Activated CD8-positive, alpha-beta memory T cell treated with anti-CD3 and anti-CD28 coated beads, Interleukin-2, amount 50 U/mL, for 24 hours (primary cell): Measurements from ENCODE around the gene DDX10.
"Not testable (repeated sequence)": the region's sequence is repeated elsewhere in the genome, so short reads cannot be mapped to it uniquely, and the experiment has no call there.

ENCODE experiments used
- DNase-seq: peaks from one replicate; pipeline ENCODE4 v3.0.0-alpha.2; 2020; ENCODE audit errors: extremely low read depth

The DDX10 gene

GRCh38 chr11:108774037-108774730, 109.3 kb downstream of the DDX10 start:
- no peak for DNase-seq

DNA sequence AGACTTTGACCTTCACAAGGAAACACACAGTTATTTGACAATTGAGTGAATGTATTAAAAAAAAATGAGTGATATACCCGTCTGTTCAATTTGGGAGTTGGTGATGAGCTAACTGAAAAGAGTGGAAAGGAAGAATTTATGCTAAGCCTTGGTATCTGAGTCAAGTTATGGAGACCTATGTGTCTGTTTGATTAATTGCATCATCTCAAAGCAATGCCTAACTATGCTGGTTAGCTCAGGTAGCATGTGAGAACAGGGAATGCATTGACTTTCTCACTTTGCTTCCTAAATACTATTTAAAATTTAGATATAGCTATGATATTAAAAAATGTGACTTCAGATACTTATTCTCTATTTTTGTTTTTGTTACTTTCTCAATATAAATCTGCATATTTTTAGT, 110.5 kb downstream of the DDX10 start:
- no peak for DNase-seq

DNA sequence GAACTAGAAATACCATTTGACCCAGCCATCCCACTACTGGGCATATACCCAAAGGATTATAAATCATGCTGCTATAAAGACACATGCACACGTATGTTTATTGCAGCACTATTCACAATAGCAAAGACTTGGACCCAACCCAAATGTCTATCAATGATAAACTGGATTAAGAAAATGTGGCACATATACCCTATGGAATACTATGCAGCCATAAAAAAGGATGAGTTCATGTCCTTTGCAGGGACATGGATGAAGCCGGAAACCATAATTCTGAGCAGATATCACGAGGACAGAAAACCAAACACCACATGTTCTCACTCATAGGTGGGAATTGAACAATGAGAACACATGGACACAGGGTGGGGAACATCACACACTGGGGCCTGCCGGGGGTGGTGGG, 114.3 kb downstream of the DDX10 start:
- not testable (repeated sequence) for DNase-seq

- DNase-seq = no peak
Measured at GRCh38 chr11:108780119-108780518, 115.2 kb downstream of the DDX10 start.

- no peak for DNase-seq
Measured at GRCh38 chr11:108781946-108782345, 117.1 kb downstream of the DDX10 start.

DNA sequence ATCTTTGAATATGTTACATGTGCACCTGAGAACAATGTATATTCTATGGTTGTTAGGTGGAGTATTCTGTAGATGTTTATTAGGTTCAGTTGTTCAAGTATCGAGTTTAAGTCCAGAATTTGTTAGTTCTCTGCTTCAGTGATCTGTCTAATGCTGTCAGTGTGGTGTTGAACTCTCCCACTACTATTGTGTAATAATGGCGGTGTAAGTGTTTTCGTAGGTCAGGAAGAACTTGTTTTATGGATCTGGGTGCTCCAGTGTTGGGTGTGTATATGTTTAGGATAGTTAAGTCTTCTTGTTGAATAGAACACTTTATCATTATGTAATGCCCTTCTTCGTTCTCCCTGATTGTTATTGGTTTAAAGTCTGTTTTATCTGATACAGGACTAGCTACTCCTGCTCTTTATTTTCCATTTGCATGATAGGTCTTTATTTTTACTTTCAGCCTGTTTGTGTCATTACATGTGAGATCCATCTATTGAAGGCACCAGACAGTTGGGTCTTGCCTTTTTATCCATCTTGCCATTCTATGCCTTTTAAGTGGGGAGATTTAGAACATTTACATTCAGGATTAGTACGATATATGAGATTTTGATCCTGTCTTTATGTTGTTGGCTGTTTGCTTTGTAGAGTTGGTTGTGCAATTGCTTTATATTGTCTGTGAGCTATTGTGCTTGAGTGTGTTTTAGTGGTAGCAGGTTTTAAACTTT, 121.6 kb downstream of the DDX10 start:
- no peak for DNase-seq

- DNase-seq = no peak
Measured at GRCh38 chr11:108787105-108787504, 122.2 kb downstream of the DDX10 start.

DNA sequence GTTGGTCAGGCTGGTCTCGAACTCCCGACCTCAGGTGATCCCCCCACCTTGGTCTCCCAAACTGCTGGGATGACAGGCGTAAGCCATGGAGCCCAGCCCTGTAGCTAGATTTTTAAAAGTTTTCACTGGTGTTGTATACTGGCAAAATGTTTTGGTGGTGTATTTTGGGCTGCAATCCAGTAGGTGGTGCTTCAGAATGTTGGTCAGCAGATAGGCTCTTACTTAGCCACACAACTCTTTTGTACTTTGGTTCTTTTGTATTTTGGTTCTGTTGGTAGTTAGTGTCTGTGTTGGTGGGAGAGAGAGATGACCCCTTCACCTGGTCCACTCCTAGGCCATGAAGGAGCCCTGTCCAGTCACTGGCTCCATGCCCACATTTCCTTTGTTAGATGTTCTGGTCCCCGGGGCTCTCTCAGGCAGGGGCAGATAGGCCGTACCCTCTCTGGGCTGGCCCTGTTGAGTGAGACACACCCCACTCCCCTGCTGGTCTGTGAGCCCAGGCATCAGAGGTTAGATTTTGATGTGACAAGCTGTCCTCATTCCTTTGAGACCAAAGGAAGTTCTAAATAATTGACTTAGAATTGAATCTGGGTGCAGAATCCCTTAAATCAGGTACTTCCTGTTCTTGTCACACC, 123.8 kb downstream of the DDX10 start:
- DNase-seq = no peak

DNA sequence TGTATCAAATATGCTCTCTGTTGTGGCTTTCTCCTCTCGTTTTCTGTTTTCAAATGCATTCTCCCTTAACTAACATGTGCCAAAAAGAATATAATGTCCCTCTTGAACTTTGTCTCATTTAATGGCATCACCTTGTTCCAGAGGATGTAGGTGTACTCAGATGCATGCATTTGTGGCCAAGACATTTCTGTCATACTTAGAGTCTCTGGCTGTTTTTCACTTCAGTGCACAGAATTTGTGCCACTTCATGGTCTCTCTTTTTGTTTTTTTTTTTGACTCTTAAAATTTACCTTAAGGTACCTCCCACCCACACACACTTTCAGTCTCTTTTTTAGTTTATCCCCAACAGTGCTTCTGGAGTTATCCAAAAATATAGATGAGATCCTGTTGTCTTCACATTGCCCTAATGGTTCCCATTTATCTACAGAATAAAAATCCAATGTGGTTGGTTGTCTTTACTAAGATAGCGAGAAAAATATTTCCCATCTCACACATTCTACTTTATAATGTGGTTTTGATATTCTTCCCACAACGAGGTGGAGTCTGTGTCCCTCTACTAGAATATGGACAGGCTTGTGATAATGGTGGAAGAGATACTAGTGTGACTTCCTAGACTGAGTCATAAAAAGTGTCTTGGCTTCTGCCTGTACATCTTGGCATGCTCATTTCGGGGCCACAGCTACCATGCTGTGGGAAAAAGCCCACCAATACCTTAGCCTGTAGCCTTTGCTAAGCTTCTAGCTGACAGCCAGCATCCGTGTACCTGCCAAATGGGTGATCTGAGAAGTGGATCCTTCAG, 125.8 kb downstream of the DDX10 start:
- DNase-seq = no peak

DNA sequence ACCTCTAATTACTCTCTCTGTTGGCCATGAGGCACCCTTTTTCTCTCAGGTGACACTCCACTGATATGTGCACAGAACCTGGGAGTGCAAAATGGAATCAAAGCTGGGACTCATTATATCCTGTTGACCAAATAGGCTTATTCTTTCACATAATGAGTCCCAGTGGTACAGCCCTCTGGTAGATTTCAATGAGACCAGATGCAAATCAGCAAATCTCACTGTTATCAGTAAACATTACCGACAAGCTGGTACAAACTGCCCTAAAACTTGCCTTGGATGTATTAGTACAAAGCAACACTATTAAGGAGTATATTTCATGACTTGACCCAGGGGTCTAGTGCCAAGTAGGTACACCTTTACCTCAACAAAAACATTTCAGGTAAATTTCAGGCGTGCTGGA, 128.3 kb downstream of the DDX10 start:
- DNase-seq = no peak

DNA sequence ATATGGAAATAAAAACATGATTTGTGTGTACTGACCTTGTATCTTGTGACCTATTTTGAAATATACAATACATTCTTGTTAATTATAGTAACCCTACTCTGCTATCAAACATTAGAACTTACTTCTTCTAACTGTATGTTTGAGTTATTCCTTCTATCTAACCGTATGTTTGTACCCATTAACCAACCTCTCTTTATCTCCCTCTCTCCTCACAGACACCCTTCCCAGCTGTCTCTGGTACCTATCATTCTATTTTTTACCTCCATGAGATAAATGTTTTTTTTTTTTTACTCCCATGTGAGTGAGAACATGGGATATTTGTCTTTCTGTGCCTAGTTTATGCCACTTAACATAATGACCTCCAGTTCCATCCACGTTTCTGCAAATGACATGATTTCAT, 128.7 kb downstream of the DDX10 start:
- DNase-seq = no peak

DNA sequence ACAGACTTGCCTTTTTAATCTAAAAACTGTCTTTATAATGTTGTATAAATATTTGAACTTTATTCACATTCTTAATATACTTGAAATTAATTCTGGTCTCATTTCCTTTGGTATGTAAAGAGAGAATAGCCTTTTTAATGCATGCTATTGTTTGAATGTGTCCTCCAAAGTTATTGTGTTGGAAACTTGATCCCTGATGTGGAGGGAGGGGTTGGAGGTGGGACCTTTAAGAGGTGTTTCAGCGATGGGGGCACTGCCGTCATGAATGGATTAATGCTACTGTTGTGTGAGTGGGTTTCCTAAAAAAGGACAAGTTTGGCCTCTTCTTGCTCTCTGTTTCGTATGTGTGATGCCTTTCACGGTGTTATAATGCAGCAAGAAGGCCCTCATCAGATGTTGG, 131.7 kb downstream of the DDX10 start:
- DNase-seq = no peak

DNA sequence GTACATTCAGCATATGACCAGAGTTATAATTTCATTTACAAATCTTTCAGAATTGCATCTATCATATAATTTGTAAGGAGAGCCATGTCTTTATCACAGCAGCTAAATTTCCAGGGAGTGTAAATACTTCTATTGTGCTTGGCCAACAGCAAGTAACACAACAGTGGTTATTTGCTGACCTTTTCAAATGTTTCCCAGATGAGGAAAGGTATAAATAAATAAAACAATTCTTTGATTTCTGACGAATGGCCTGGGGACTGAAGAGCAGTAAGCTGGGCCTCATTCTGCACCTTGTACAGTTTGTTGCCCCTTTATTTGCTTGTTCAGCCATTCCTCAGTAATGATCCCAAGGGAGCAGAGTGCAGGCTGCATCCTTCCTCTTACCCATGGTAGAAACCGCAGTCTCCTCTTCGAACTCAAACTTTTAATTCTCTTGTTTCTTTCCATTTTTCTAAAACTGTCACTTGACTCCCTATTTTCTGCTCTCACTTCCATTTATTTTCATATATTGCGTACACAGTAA, 132.8 kb downstream of the DDX10 start:
- no peak for DNase-seq

DNA sequence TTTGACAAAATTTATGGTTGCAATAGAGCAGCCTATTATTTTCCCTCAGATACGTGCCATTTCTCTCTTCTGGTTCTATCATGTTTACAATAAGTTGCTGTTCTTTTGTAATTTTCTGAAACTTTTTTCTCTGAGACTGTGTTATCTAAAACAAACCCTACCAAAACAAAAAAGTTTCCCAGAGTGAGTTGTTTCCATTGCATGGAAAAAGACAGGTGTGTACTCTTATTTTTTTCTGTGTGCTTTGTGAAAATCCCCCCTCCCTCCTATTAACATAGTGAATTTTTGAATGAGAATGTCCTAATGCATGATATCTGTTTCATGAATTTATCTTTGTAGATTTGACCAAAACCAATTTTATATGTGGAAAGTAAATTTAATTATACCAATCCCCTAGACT, 137.6 kb downstream of the DDX10 start:
- no peak for DNase-seq

- no peak for DNase-seq
Measured at GRCh38 chr11:108803776-108804175, 138.9 kb downstream of the DDX10 start.

- DNase-seq = no peak
Measured at GRCh38 chr11:108804511-108804910, 139.6 kb downstream of the DDX10 start.

DNA sequence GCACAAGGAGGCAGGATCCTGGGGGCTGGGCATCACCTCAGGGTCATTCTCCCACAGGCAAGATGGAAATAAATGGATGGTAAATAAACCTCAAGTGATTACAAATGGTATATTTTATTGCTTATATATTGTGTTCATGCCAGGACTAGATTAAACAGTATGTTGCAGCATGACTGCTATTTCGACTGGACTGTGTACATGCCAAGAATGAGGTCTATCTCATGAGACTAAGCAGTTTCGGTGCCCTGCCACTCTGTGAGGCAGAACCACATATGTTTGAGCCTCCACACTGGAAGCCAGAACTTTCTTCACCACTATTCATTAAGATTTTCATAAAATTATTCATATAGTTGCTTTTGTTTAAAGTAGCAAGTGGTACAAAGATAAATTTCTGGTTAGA, 140.2 kb downstream of the DDX10 start:
- DNase-seq = no peak

- no peak for DNase-seq
Measured at GRCh38 chr11:108807262-108807661, 142.4 kb downstream of the DDX10 start.

DNA sequence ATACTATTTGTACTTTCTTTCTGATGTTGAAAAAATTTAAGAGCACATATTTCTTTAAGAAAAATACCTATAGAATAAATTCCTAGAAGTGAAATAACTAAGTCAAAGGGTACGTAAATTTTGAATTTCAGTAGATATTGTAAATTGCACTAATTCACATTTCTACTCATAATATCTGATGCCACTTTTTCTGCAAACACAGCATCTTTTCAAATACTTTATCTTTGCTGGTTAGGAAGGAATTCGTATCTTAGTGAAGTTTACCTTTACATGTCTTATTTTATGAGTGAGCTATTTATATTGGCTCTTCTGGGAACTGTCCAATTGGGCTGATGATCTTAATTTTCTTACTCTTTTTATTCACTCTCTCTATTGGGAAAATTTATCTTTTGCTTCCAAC, 148.2 kb downstream of the DDX10 start:
- DNase-seq = no peak

DNA sequence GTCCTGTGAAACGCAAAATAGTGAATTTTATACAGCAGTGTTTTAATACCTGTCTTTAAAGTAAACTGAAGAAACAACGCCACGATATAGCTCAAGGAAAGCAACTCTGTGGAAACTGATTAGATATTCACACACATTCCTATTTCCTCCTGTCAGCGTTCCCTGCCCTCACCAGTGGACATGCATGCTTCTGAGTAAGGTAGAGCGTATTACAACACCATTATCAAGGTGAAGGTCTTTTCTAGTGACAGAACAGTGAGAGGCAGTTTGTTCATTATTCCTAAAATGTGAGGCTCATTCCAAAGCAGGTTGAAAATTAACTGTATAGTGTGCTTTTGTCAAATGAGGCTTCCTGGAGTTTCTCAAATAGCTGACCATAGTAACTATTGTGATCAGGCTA, 153.1 kb downstream of the DDX10 start:
- DNase-seq = no peak

DNA sequence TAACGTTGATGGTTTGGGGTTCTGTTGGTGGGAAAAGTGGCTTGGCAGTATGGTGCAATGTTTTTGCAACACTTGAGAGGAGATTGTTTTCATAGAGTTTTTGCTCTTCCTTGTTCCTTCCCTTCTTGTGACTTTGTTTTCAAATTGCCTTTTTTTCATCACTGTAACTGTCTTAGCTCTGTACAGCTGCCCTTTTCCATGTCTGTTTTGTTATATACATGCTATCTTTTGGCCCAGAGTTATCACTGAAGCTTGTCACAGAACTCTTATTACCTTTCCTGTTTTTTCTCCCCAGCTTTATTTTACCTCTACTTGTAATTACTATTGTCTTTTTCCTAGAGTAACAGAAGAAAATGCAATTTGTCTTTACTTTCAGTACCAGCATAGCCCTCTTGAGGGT, 154.1 kb downstream of the DDX10 start:
- DNase-seq = no peak

- DNase-seq = no peak
Measured at GRCh38 chr11:108819957-108820356, 155.1 kb downstream of the DDX10 start.
